Fibroblast of peridontal ligament (primary cell): ENCODE data around the gene TSPYL4.
A peak's percentile ranks its signal among the peaks of the same experiment; 100 is the strongest.

Experiments
- DNase-seq: peaks from one replicate; pipeline ENCODE4 v3.0.0-alpha.2; 2010; ENCODE audit errors: extremely low read depth

Gene TSPYL4

GRCh38 chr6:116229287-116229913 lies 24.5 kb downstream of the TSPYL4 start:
- peak; percentile 99 for DNase-seq

GRCh38 chr6:116223355-116223754 lies 30.5 kb downstream of the TSPYL4 start:
- DNase-seq = no peak

GRCh38 chr6:116221911-116222310 lies 32.0 kb downstream of the TSPYL4 start:
- DNase-seq = no peak

- peak; percentile 56 for DNase-seq
These were observed 32.8 kb downstream of the TSPYL4 start for GRCh38 chr6:116221067-116221466.

- DNase-seq = no peak
These were observed 35.0 kb downstream of the TSPYL4 start for GRCh38 chr6:116218866-116219265.

- DNase-seq = peak; percentile 62
These were observed 35.7 kb downstream of the TSPYL4 start for GRCh38 chr6:116218172-116218633.

GRCh38 chr6:116217069-116217468 lies 36.8 kb downstream of the TSPYL4 start:
- DNase-seq = peak; percentile 74

GRCh38 chr6:116215414-116215813 lies 38.5 kb downstream of the TSPYL4 start:
- no peak for DNase-seq

GRCh38 chr6:116214681-116215080 lies 39.2 kb downstream of the TSPYL4 start:
- no peak for DNase-seq

- peak; percentile 60 for DNase-seq
These were observed 43.0 kb downstream of the TSPYL4 start for GRCh38 chr6:116210750-116211425.

GRCh38 chr6:116210316-116210715 lies 43.6 kb downstream of the TSPYL4 start:
- DNase-seq = no peak

- DNase-seq = no peak
These were observed 45.7 kb downstream of the TSPYL4 start for GRCh38 chr6:116208056-116208785.

- DNase-seq = no peak
These were observed 47.5 kb downstream of the TSPYL4 start for GRCh38 chr6:116206231-116206903.

GRCh38 chr6:116205281-116205680 lies 48.6 kb downstream of the TSPYL4 start:
- DNase-seq = no peak

GRCh38 chr6:116201538-116201937 lies 52.3 kb downstream of the TSPYL4 start:
- DNase-seq = no peak

GRCh38 chr6:116200619-116201249 lies 53.1 kb downstream of the TSPYL4 start:
- DNase-seq = peak; percentile 33
